Rectal smooth muscle tissue (tissue), 1 donor: ENCODE measurements around the gene RIMS4.

Experiments used
- H3K27ac ChIP-seq: one replicate; pipeline ENCODE4 v1.7.0; 2013; ENCODE audit warnings: low read depth, low read length, inconsistent platforms
- H3K27me3 ChIP-seq: one replicate; pipeline ENCODE4 v1.7.0; 2013; ENCODE audit warnings: low read length; ENCODE audit not compliant: control insufficient read depth, insufficient read depth
- H3K36me3 ChIP-seq: one replicate; pipeline ENCODE4 v1.7.0; 2013; ENCODE audit warnings: low read length; ENCODE audit not compliant: control insufficient read depth, insufficient read depth
- H3K4me1 ChIP-seq: one replicate; pipeline ENCODE4 v1.7.0; 2013; ENCODE audit warnings: low read length; ENCODE audit not compliant: control insufficient read depth, insufficient read depth
- H3K4me3 ChIP-seq: one replicate; pipeline ENCODE4 v1.7.0; 2013; ENCODE audit warnings: low read length
- H3K9ac ChIP-seq: one replicate; pipeline ENCODE4 v1.7.0; 2013; ENCODE audit warnings: low read length

RIMS4 gene

DNA sequence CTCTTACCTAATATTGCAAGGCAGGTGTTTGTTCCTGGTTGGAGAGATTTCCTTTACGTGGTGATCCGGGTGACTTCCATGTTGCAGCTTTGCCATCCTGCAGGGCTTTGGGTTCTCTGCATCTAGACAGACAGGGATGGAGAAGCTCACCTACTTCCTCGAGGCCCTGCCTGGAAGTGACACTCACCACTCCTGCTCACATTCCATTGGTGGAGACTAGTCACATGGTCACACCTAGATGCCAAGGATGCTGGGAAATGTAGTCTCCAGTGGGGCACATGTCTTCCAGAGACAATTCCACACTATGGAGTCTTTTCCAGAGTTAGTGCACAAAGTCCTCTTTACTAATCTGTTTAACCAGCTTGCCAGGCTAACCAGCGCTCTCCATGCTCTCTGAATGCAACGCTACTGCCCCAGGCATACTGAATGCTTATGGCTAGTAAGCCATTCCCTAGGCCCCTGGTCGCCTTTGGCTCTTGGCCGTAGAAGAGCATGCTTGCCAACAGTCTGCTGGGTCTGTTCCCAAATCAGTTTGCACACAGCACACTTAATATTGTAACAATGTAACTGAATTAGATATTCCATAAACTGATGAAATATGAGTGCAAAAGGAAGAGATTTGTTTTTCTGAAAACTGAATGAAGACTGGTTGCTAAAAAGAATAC is 71.4 kb downstream of the RIMS4 start:
- no peak overlapping the region for H3K27ac ChIP-seq

GRCh38 chr20:44737116-44737515 is 73.2 kb downstream of the RIMS4 start:
- Histone ChIP-seq H3K27me3 (no peaks in the 10 kb centered on the region), H3K4me3 (no peak overlapping the region), H3K9ac (no peak overlapping the region), H3K4me1 (no peaks in the 10 kb centered on the region), H3K36me3 (no peaks in the 10 kb centered on the region), H3K27ac (no peak overlapping the region)

More for the DNA sequence above, 71.4 kb downstream of the RIMS4 start:
- H3K36me3 ChIP-seq: no peaks in the 10 kb centered on the region
- H3K27me3 ChIP-seq: no peaks in the 10 kb centered on the region
- no peaks in the 10 kb centered on the region for H3K4me1 ChIP-seq
- H3K4me3 ChIP-seq: no peak overlapping the region
- H3K9ac ChIP-seq: no peak overlapping the region

- Histone ChIP-seq H3K36me3 (no peaks in the 10 kb centered on the region), H3K4me3 (peak overlapping the region; percentile 5), H3K27me3 (no peaks in the 10 kb centered on the region), H3K9ac (no peak overlapping the region), H3K27ac (no peak overlapping the region), H3K4me1 (no peaks in the 10 kb centered on the region)
These were observed 74.0 kb downstream of the RIMS4 start for GRCh38 chr20:44736170-44737021.

- no peak overlapping the region for H3K9ac ChIP-seq
- H3K4me3 ChIP-seq: no peak overlapping the region
- no peak overlapping the region for H3K27ac ChIP-seq
- H3K27me3 ChIP-seq: no peaks in the 10 kb centered on the region
- H3K4me1 ChIP-seq: no peaks in the 10 kb centered on the region
- H3K36me3 ChIP-seq: no peaks in the 10 kb centered on the region
These were observed 74.6 kb downstream of the RIMS4 start for GRCh38 chr20:44735816-44736169.

DNA sequence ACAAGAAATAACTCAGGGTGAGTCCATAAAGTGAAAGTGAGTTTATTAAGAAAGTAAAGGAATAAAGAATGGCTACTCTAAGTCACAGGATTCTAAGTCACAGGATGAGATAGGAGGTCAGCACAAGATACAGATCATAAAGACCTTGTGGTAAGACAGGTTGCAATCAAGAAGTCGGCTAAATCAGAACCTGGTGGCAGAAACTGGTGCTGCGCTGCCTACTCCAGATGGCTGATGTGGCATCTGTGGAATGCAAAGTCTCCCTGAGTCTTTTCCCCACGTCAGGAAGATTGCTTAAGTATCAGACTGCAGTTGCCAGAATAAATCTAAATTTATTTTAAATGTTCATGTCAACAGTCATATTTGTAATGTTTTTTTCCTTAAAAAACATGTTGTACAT is 75.4 kb downstream of the RIMS4 start:
- H3K4me1 ChIP-seq: no peaks in the 10 kb centered on the region
- no peak overlapping the region for H3K27ac ChIP-seq
- H3K4me3 ChIP-seq: no peak overlapping the region
- no peak overlapping the region for H3K9ac ChIP-seq
- H3K36me3 ChIP-seq: no peaks in the 10 kb centered on the region
- no peaks in the 10 kb centered on the region for H3K27me3 ChIP-seq

- Histone ChIP-seq H3K4me3 (no peak overlapping the region), H3K9ac (no peak overlapping the region), H3K27me3 (no peaks in the 10 kb centered on the region), H3K27ac (no peak overlapping the region), H3K4me1 (peaks cover 3% of the 10 kb centered on the region), H3K36me3 (no peaks in the 10 kb centered on the region)
These were observed 76.8 kb downstream of the RIMS4 start for GRCh38 chr20:44733341-44734069.

GRCh38 chr20:44732327-44732726 is 78.0 kb downstream of the RIMS4 start:
- Histone ChIP-seq H3K36me3 (no peaks in the 10 kb centered on the region), H3K9ac (no peak overlapping the region), H3K27me3 (no peaks in the 10 kb centered on the region), H3K4me1 (peaks cover 3% of the 10 kb centered on the region), H3K4me3 (no peak overlapping the region), H3K27ac (no peak overlapping the region)

DNA sequence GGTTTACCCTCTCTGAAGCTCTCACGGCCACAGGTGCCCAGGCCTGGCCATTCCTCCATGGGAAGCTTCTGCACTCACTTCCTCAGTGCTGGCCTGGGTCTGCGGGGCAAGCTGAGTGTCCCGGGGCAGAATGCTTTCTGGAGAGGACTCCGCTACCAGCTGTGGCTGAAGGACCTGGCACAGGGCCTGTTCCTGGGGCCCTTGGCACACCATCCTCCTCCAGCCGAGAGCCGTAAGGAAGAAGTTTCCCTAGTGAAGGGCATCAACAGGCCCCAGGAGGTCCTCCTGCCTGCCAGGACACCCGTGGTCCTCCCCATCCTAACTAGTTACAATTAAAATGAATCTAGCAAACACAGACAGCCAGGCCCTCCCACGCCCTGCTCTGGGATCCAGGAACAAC is 78.7 kb downstream of the RIMS4 start:
- Histone ChIP-seq H3K36me3 (no peaks in the 10 kb centered on the region), H3K4me3 (no peak overlapping the region), H3K9ac (no peak overlapping the region), H3K4me1 (peaks cover 3% of the 10 kb centered on the region), H3K27me3 (no peaks in the 10 kb centered on the region), H3K27ac (no peak overlapping the region)

GRCh38 chr20:44730441-44730840 is 79.9 kb downstream of the RIMS4 start:
- H3K27ac ChIP-seq: no peak overlapping the region
- H3K4me3 ChIP-seq: no peak overlapping the region
- no peak overlapping the region for H3K9ac ChIP-seq
- no peaks in the 10 kb centered on the region for H3K36me3 ChIP-seq
- no peaks in the 10 kb centered on the region for H3K27me3 ChIP-seq
- H3K4me1 ChIP-seq: peaks cover 3% of the 10 kb centered on the region

DNA sequence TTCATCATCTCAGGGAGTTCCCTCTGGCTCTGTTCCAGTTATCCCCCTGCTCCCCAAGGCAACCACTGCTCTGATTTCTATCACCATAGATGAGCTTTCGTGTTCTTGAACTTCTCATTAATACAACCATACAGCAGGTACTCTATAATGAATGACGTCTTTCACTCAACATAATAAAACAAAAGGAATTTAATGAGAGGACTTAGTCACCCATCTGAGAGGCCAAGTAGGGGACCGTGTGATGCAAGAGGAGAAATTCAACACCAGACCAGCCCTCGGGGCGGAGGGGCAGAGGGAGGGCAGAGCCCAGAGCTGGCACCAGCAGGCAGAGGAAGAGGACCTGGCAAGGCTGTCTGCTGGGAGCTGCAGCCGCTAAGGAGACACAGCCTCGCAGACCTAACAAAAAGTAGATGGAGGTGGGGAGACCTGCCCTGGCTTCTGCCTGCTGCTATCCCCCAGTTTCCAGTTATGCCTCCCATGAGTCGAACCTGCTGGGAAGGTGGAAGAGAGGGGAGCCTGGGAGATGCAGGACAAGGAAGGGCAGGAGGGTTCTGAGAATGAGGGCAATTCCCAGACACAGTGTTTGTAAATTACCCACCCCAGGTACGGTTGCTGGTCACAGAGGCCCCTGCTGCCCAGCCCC is 81.4 kb downstream of the RIMS4 start:
- Histone ChIP-seq H3K4me1 (peaks cover 3% of the 10 kb centered on the region), H3K27ac (no peak overlapping the region), H3K9ac (no peak overlapping the region)

DNA sequence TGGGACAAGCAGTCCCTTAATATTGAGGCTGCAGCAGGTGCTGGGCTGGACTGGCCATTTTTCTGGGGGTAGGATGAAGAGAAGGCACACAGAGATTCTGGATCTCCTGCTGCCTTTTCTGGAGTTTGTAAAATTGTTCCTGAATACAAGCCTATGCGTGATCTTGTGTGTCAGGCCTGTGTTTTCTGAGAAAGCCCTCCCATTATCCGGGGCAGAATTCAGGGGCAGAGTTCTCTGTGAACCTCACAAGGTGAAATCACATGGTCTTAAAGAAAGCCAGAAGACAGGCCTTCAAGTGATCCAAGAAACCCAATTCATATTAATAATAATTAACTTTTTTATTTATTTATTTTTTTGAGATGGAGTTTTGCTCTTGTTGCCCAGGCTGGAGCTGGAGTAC is 82.7 kb downstream of the RIMS4 start:
- peaks cover 3% of the 10 kb centered on the region for H3K4me1 ChIP-seq
- H3K4me3 ChIP-seq: no peak overlapping the region
- no peak overlapping the region for H3K27ac ChIP-seq
- H3K36me3 ChIP-seq: no peaks in the 10 kb centered on the region
- H3K9ac ChIP-seq: no peak overlapping the region
- no peaks in the 10 kb centered on the region for H3K27me3 ChIP-seq

More for the DNA sequence above, 81.4 kb downstream of the RIMS4 start:
- H3K36me3 ChIP-seq: no peaks in the 10 kb centered on the region
- H3K27me3 ChIP-seq: no peaks in the 10 kb centered on the region
- no peak overlapping the region for H3K4me3 ChIP-seq

DNA sequence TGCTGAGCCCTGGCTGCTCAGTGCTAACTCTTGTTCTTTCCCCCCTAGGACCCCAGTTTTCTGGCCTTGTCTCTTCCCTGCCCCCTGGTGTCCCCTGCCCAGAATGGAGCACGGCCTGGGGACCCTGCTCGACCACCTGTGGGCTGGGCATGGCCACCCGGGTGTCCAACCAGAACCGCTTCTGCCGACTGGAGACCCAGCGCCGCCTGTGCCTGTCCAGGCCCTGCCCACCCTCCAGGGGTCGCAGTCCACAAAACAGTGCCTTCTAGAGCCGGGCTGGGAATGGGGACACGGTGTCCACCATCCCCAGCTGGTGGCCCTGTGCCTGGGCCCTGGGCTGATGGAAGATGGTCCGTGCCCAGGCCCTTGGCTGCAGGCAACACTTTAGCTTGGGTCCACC is 83.3 kb downstream of the RIMS4 start:
- Histone ChIP-seq H3K4me1 (peaks cover 3% of the 10 kb centered on the region), H3K27ac (no peak overlapping the region), H3K4me3 (no peak overlapping the region), H3K36me3 (no peaks in the 10 kb centered on the region), H3K27me3 (no peaks in the 10 kb centered on the region), H3K9ac (no peak overlapping the region)
